Measurements from ENCODE around the gene HEATR5B.
"Not testable (repeated sequence)": the region's sequence is repeated elsewhere in the genome, so short reads cannot be mapped to it uniquely, and the experiment has no call there.

The HEATR5B gene

GRCh38 chr2:36976065-36976464 lies 108.1 kb downstream of the HEATR5B start:
- DNase-seq = no peak

GRCh38 chr2:36975306-36975705 lies 108.9 kb downstream of the HEATR5B start:
- no peak for DNase-seq

GRCh38 chr2:36973320-36973719 lies 110.9 kb downstream of the HEATR5B start:
- no peak for DNase-seq

GRCh38 chr2:36971990-36972389 lies 112.2 kb downstream of the HEATR5B start:
- DNase-seq = no peak

- no peak for DNase-seq
Measured at GRCh38 chr2:36967236-36967876, 116.8 kb downstream of the HEATR5B start.

GRCh38 chr2:36966370-36967235 lies 117.6 kb downstream of the HEATR5B start, which contains the start of gene STRN:
TSS of gene STRN (minus strand) at chr2:36966536. CDS start at chr2:36966463, 73 bp downstream.
- DNase-seq = peak; percentile 99

- DNase-seq = peak; percentile 4
Measured at GRCh38 chr2:36965751-36966369, 118.3 kb downstream of the HEATR5B start.

GRCh38 chr2:36965206-36965605 lies 119.0 kb downstream of the HEATR5B start:
- DNase-seq = no peak

- DNase-seq = no peak
Measured at GRCh38 chr2:36964496-36965058, 119.6 kb downstream of the HEATR5B start.

- DNase-seq = no peak
Measured at GRCh38 chr2:36963734-36964133, 120.4 kb downstream of the HEATR5B start.

GRCh38 chr2:36963106-36963505 lies 121.1 kb downstream of the HEATR5B start:
- DNase-seq = no peak

- no peak for DNase-seq
Measured at GRCh38 chr2:36960773-36961172, 123.4 kb downstream of the HEATR5B start.

GRCh38 chr2:36960005-36960675 lies 124.0 kb downstream of the HEATR5B start:
- DNase-seq = no peak

GRCh38 chr2:36954977-36955607 lies 129.1 kb downstream of the HEATR5B start:
- DNase-seq = no peak

GRCh38 chr2:36952748-36953197 lies 131.4 kb downstream of the HEATR5B start:
- DNase-seq = no peak

- no peak for DNase-seq
Measured at GRCh38 chr2:36951574-36951973, 132.6 kb downstream of the HEATR5B start.

GRCh38 chr2:36951027-36951518 lies 133.1 kb downstream of the HEATR5B start:
- DNase-seq = no peak

- no peak for DNase-seq
Measured at GRCh38 chr2:36949845-36950244, 134.3 kb downstream of the HEATR5B start.

- DNase-seq = not testable (repeated sequence)
Measured at GRCh38 chr2:36945240-36945639, 138.9 kb downstream of the HEATR5B start.

- no peak for DNase-seq
Measured at GRCh38 chr2:36941867-36942266, 142.3 kb downstream of the HEATR5B start.

GRCh38 chr2:36936526-36936925 lies 147.6 kb downstream of the HEATR5B start:
- not testable (repeated sequence) for DNase-seq

GRCh38 chr2:36931688-36932087 lies 152.5 kb downstream of the HEATR5B start:
- DNase-seq = not testable (repeated sequence)

Data from central memory CD4-positive, alpha-beta T cell (primary cell).